ENCODE measurements around the gene NR2F1.
A peak's percentile ranks its signal among the peaks of the same experiment; 100 is the strongest.

Gene NR2F1

DNA sequence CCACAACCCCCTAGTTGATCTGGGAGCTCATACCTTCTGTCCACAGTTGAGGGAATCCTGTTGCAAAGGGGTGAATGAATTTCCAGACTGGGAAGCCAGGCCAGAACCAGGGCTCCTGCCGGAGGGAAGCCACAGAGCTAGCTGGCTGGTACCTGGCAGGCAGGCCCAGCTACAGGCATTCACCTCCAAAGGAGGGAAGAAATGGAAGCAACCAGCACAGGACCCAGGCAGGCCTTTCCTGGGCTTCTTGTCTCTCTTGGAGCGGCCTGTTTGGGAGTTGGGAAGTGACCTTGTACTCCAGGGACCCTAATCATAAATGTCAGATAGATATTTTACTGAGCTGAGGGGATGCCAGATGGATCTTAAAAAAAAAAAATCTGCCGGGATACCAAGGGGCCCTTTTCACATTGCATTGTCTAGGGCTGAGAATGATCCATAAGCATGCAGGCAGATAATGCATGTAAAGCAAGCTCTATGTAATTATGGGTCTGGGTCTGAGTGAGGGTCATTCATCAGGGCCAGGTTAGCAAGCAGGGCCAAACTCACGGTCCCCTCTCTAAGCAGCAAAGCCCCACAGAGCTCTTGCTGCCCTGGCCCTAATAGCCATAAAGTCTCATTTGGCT lies 8.4 kb downstream of the NR2F1 start:
- no peak for DNase-seq

- DNase-seq = no peak
Measured at GRCh38 chr5:93592883-93593282, 9.9 kb downstream of the NR2F1 start.

- peak; percentile 53 for DNase-seq
Measured at GRCh38 chr5:93593476-93594131, 10.6 kb downstream of the NR2F1 start.

GRCh38 chr5:93594591-93595419 lies 11.8 kb downstream of the NR2F1 start:
- DNase-seq = peak; percentile 66

DNA sequence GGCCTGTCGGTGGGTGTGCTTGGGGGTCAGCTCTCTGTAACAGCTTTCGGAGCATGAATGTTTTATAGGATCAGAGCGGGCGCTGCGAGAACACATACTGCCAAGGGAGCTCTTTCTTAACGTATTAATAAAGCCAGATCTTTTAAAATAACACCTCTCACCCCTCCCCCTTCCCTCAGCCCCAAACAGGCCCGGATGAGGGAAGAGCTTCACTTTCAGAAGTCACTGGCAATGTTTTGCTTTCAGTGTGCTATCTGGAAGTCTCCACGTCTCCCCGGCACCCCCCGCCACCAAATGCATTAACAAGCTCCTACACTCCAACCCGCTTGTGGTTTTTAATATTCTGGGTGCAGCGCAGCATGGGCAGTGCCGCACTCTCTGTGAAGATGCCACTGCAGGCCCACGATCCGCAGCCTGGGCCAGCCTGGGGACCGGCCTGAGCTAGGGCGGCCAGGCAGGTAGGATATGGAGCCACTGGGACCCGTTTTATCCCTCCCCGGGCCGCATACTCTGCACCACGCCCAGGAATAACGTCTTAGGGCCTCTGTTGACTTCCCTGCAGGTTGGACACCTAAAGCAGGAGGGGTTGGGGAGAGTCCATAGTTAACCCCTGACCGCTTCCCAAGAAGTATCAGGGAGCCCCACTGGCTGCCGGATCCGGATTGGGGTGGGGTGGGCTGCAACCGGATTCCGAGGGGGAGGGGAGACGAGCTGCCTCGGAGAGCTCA lies 12.6 kb downstream of the NR2F1 start:
- peak; percentile 54 for DNase-seq

DNA sequence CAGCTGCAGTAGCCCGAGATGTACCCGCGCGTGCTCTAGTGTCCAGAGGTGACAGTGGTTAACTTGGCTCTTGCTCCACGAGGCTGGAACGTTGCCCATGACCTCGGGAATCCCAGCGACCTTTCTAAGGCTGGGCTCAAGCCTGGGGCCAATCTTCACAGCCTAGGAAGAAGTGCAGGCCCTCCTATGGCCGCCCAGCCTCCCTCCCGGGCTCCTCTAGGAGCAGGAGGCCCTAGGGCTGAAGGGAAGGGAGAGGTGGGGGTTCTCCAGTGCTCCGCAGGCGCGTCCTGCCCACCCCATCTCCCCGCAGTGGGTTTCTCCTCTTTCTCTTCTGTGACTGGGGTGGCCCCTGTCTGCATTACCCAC lies 13.3 kb downstream of the NR2F1 start:
- no peak for DNase-seq

- peak; percentile 26 for DNase-seq
Measured at GRCh38 chr5:93596676-93597490, 13.9 kb downstream of the NR2F1 start.

DNA sequence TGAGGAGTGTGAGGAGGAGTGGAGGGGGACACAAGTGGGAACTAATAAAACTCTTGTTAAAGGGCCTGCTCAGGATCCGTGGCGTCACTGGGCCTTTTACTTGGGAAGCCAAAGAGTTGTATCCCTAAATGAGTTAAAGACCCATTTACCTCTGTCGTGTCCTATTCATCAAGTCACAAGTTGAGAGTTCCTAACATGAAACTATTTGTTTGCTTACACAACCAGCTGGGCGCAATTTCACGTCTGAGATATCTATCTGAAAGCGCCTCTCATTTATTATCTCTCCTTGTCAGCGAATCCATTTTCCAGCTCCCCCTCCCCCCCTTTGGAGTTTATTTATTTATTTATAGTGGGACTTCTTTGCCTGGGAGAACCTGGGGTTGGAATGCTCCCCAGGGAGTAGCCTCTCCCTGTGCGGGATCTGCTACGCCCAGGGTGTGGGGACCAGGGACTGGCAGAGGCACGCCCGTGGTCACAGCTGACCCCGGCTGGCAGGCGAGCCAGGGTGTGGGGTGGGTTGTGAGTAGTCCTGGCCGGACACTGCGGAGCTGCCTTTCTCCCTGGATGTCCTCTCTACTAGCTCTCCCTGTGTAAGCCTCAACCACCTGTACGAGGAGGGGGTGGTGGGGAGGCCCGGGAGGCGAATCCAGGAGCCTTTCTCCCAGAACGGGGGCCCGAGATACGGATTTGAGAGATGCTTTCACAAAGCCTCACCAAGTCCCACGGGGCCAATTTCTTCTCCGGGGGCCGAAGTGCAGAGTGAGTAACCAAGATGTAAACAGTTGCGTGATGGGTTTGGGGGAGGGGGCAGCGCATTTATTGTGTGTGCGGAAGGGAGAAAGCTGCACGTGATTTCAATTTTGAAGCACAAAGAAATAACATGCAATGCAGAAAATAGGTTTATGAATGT lies 15.3 kb downstream of the NR2F1 start:
- DNase-seq = peak; percentile 71

DNA sequence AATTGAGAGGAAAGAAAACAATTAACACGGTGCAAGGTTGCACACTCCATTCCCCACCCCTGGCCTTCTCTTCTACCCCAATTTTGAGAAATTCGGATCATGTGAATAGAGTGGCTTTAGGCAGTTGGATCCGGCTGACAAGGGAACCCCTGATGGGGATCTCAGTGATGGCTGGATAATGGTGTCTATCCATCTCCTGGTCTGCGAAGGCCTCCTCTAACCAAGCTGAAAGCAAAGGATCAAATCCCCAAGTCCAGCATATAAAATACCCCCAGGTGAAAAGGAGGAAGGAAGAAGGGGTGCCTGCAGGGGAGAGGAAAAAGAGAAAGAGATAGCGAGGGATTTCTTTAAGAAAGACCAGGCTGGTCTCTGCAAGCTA lies 16.0 kb downstream of the NR2F1 start:
- no peak for DNase-seq

DNA sequence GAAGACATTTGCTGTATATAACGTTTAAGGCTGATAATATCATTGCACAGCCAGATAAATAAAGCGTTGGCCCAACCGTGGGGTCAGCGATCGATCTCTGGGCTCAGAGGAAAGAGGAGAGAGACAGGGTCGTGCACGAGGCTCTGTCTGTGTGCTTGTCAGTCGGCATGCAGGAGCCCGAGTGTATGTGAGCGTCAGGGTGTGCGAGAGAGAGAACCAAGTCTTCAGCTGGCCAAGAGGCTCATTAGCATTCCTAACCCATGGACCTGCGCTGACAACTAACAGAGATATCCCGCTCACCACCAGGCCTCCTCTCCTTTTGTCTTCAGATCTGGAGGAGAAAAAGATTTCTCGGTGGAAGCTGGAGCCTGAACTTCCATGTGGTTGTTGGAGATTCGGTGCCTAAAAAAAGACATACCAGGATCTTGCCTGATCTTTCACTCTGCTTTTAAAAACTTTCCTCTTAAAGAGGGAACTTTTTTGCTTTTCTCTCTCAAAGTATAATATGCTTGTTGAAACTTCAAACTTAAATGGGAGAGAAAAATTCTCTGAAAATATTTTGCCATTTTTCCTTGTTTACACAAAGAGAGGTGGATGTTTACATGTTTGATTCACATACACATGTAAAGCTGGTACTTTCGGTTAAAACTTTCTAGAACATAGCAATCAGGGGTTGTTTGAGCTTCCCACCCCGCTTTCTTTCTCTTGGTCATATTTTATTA lies 16.5 kb downstream of the NR2F1 start:
- DNase-seq = peak; percentile 89

DNA sequence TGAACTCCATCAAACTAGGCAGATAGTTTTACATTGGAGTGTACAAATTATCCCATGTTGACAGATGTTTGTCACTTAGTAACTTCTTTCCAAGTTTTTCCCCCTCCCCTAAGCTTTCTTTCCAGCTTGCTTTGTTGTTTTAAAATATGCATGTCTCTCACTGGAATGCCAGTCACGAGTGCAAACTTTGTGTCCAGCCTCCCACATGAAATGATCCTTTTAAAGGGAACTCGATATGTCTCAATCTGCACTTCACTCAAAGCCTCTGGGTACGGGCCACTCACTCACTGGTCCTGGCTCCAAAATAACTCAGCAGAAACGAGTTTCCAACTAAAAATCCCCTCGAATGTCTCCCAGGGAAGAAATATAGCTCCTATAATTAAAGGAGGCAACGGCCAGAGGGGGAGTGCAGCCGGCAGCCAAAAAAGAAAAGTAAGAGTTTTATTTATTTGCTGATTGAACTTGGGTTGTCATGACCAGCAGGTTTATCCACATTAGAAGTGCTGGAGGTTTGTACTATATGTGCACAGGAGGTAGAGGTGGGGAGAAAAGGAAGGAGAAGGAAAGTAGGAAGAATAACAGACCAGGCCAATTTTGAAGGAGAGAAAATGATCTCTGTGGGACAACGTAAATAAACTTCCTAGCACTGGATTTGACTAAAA lies 17.5 kb downstream of the NR2F1 start:
- DNase-seq = peak; percentile 75

- DNase-seq = peak; percentile 88
Measured at GRCh38 chr5:93601071-93601801, 18.2 kb downstream of the NR2F1 start.

GRCh38 chr5:93601802-93602155 lies 18.8 kb downstream of the NR2F1 start:
- DNase-seq = peak; percentile 90

DNA sequence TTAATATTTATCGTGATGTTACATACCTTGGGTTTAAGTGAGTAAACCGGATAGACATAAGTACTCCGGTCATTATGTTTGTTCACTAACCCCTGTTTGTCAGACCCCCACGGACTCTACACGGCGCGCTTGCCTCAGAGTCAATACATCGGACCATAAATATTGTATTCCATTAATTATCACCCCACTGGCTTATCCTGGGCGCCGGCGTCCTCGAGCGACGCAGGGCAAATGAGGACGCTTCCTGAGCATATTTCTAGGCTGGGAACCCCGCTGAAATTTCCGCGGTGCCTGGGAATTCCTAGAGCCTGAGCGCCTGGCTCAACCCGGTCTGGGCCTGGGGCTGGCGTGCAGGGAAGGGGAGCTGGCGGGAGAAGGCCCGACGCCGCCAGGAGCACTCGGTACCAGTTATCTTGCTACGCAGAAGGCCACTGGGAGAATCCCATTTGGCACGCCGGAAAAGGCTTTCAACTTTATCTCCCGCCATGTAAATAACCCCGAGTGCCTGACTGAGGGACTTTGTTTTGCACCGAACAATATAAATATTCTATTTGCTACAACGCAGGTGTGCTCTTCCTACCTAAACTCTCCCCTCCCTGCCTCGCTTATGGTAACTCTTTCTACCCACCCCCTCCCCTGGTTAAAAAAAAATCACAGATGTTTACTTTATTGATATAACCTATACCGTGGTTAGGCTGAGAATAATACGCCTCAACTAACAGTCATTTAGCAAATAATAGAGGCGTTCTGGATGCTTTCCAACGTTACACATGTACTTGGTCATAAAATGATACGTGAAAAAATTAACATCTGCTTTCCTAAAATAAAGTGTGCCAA lies 19.4 kb downstream of the NR2F1 start:
- DNase-seq = peak; percentile 87

DNA sequence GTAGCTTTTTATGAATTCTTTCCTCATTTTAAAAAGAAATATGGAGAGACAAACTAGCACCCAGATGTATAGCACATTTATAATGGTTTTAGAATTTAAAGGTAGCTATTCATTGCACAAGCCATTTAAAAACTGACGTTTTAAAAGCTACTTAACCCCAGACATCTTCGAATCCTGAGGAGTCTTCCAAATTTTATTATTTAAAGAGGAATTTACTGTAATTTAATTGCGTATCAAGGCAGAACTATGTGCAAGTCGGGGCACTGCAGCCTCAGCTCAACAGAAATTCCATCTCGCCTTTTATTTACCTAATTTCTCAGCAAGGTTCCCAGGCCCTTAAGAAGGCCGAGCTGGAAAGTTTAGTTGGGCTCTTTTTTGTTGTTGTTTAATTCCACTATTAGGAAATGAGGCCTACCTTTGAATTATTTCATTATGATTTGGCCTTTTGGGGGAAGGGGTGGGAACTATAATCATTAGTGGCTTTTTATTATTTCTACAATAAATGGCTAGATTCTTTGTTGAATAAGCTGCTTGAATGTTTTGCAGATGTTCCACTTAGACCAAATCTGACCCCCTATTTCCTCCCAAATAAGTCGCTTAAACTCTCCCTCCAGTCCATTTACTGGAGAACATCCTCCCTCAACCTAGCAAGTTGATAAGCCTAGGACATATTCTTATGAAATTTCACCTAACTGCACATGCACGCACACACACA lies 20.2 kb downstream of the NR2F1 start:
- DNase-seq = peak; percentile 66

DNA sequence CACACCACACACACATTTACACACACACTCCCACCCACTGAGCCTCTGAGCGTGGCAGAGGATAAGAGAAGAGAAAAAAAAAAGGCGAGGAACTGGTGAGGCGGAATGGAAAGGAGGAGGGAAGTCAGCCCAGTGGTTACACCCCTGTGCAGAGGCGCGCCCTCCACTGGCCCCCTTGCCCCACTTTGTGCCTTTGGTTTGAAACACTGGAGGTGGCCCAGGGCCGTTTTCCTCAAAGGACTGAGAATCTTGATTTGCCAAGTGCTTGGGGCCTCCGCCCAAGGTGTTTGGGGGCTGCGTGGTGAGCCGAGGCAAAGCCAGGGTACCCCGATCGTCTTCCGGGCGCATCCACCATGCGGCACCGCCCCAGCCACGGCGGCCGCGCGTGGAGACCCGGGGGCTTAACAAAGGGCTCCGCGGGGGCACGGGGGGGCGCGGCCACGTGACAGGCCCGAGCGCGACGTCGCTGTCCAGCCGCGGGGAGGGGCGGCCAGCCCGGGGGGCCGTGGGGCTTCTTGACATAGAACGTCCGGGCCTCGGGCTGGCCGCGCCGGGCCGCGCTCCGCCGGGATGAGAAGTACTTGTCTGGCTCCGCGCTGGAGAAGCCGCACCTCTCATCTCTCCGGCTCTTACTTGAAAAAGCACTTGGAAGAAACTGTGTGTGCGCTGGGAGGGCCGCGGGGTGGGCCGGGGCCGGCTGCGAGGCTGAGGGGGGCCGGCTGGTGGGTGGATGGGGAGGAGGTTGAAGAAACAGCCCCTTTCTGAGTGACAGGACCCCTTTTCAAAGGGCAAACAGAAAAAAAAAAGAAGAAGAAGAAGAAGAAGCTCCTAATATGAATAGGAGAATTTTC lies 21.0 kb downstream of the NR2F1 start:
- peak; percentile 85 for DNase-seq

Measured in eye (tissue), 1 donor.